Pulmonary artery endothelial cell (primary cell): Measurements from ENCODE around the gene FAM222B. TPM values are rescaled to one million over a fixed set of nuclear protein-coding genes. Genes with fewer than 3 reads are reported as not detected.
"Not testable (repeated sequence)": the region's sequence is repeated elsewhere in the genome, so short reads cannot be mapped to it uniquely, and the experiment has no call there.

Source experiments
- DNase-seq: peaks from one replicate; pipeline ENCODE4 v3.0.0-alpha.2; 2011; ENCODE audit warnings: low read depth, low spot score
- total RNA-seq: library from RNA; depleted of rRNA; stranded (reverse); fragments of >200 nt; gene quantifications from 2 replicates; pipeline ENCODE4 v1.2.3, GENCODE V29; 2014

The FAM222B gene
- total RNA-seq, 1 donor from 2014 or later: 3.4 TPM

DNA sequence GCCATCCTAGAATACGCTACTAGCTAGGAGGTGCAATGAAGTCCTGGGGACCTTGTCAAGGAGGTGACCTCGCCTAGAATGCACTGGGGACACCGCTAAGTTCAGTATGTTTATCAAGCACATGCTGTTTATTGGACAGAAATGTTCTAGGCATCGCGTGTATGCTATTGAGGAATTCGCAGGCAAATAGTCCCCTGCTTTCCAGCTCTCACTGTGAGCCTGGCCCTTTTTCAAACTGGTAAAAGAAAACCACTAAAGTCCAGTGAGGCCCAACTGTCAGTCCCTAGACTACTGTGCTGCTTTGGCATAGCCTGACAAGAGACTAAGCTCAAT is 1.2 kb upstream of the FAM222B start:
- no peak for DNase-seq

DNA sequence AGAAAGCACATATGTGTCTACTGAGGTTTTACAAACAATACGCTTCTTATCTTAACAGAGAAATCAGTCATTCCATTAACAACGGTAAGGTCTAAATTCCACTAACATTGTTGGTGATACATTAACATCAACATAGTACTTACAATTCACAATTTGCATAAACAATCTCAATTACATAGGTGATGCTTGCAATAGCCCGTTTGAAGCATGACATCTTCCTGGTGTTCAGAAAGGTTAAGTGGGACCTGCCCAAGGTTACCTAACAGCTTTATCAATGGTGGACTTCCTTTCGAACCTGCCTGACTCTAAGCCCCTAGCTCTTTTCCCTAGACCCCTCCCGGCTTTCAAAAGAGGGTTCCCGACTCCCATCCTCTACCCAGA is 699 bp downstream of the FAM222B start:
- no peak for DNase-seq

DNA sequence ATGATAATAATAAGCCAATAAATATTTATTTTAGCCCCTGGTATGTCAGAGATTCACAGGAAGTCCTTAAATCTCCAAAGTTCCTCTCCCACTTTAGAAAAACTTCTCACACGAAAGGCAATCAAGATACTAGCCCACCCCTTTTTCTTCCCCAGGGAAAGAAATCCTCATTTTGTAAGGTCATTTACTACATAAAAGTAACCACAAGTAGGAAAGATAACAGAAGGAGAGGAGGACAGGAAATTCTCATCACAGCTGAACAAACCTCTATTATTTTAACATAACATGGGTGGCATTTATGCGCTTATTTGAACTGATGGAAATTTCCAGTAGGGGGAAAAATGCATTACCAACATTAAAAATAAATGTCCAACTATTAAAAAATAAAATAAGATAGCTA is 3.4 kb downstream of the FAM222B start:
- DNase-seq: no peak

DNA sequence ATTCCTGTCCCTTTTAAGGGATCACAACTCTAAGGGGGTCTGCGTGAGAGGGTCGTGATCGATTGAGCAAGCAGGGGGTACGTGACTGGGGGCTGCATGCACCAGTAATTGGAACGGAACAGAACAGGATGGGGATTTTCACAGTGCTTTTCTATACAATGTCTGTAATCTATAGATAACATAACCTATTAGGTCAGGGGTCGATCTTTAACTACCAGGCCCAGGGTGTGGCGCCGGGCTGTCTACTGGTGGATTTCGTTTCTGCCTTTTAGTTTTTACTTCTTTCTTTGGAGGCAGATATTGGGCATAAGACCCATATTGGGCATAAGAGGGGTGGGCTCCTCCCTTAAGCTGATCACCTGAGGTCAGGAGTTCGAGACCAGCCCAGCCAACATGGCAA is 6.0 kb downstream of the FAM222B start:
- not testable (repeated sequence) for DNase-seq

- no peak for DNase-seq
Observed at GRCh38 chr17:28834420-28834819, 8.2 kb downstream of the FAM222B start.

GRCh38 chr17:28828294-28829040 is 14.1 kb downstream of the FAM222B start:
- no peak for DNase-seq

DNA sequence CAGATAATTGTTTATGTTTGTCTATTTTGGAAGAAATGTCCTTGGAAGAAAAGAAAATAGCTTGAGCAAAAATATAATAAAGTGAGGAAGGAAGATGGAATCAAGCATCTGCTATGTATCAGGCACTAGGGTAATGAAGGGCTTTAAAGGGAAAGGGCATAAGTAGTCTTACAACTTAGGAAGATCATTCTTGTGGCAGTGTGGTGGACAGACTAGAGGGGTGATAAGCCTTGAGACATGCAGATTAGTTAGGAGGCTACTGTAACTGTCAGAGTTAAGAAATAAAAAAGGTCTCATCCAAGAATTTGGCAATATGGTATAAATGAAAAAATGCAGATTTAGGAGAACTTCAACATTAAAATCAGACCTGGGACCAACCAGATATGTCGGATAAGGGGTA is 14.9 kb downstream of the FAM222B start:
- DNase-seq: no peak

GRCh38 chr17:28819582-28819981 is 23.0 kb downstream of the FAM222B start:
- no peak for DNase-seq

GRCh38 chr17:28818819-28819221 is 23.8 kb downstream of the FAM222B start:
- DNase-seq: no peak

- no peak for DNase-seq
Observed at GRCh38 chr17:28816540-28816939, 26.1 kb downstream of the FAM222B start.

DNA sequence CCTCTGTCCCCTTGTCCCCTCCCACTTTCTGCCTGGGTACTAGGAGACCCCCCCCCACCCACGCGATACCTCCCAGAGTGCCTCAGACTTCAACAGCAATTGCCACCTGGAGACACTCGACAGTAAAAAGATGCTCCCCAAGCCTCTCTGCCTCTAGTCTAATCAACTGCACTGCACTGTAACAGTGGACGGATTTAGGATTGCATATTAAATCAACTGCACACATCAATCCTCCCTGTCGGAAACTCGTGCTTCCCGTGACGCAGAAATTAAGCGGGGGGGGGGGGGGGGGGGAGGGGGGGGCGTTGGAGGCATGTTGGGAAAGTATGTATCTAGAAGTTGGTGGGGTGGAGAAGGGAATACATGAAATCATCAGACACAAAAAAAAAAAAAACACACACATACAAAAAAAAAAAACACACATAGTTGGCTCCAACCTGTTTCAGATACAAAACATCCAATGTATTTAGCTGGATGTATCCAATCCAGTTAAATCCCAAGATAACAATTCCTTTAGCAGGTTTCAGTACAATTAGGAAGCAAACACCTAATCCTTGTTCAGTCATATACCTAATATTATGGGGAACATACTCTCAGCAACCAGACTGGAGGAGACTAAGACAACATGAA is 29.7 kb downstream of the FAM222B start:
- DNase-seq: peak; percentile 46

DNA sequence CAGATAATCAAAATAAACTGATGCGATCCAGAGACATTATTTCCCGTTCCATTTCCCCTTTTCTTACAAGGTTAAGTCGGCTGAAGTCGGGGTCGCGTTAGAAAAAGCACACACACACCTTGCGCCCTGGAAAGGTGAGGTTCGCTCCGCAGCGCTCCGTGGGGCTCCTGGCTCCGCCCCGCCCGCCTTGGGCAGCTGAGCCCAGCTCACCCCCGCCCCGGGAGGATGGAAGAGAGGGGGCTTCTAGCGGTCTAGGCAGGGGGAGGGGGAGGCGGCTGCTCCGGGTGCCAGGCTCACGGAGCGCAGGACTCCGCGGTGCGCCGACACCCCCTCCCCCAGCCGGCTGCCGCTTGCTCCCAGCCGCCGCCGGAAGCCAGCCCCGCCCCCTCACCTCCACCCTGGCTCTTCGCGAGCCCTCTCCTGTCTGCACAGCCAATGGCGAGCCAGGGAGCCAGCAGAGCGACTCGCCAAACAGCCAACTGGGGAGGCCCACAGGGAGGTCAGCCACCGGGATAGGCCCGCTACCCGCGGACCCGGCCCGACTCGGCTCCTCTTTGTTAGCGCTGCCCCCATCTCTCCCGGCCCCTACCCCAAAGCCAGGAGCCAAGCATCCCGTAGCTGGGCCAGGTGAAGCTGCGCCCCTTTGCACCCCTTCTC is 30.4 kb downstream of the FAM222B start:
- DNase-seq: peak; percentile 88

- no peak for DNase-seq
Observed at GRCh38 chr17:28811651-28812090, 30.9 kb downstream of the FAM222B start.

DNA sequence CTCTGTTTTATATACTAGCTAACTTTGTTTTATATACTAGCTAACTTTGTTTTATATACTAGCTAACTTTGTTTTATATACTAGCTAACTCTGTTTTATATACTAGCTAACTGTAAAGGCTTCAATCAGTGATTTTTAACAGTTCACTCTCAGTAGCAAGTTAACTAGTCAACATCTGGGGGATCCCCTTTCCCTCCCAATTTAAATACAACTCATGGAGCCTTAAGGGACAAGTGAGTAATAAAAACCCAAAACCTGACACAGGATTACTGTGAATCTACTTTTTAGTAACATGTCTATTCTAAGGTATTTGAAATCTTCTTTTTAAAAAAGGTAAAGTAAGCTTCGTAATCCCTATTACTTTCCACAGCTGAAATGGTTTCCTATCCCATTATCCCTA is 32.2 kb downstream of the FAM222B start:
- DNase-seq: no peak

- DNase-seq: peak; percentile 78
Observed at GRCh38 chr17:28807925-28808634, 34.5 kb downstream of the FAM222B start.

- no peak for DNase-seq
Observed at GRCh38 chr17:28796062-28796461, 46.5 kb downstream of the FAM222B start.

DNA sequence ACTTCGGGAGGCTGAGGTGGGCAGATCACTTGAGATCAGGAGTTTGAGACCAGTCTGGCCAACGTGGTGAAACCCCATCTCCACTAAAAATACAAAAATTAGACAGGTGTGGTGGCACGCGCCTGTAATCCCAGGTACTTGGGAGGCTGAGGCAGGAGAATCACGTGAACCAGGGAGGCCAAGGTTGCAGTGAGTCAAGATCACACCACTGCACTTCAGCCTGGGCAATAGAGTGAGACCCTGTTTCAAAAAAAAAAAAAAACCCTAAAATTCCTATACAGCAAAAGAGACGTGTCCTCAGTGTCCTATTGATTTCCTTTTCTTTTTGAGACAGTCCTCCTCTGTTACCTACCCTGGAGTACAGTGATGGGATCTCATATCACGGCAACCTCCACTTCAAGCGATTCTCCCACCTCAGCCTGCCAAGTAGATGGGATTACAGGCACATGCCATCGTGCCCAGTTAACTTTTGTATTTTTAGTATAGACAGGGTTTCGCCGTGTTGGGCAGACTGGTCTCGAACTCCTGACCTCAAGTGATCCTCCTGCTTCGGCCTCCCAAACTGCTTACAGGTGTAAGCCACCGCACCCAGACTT is 47.6 kb downstream of the FAM222B start:
- DNase-seq: not testable (repeated sequence)

DNA sequence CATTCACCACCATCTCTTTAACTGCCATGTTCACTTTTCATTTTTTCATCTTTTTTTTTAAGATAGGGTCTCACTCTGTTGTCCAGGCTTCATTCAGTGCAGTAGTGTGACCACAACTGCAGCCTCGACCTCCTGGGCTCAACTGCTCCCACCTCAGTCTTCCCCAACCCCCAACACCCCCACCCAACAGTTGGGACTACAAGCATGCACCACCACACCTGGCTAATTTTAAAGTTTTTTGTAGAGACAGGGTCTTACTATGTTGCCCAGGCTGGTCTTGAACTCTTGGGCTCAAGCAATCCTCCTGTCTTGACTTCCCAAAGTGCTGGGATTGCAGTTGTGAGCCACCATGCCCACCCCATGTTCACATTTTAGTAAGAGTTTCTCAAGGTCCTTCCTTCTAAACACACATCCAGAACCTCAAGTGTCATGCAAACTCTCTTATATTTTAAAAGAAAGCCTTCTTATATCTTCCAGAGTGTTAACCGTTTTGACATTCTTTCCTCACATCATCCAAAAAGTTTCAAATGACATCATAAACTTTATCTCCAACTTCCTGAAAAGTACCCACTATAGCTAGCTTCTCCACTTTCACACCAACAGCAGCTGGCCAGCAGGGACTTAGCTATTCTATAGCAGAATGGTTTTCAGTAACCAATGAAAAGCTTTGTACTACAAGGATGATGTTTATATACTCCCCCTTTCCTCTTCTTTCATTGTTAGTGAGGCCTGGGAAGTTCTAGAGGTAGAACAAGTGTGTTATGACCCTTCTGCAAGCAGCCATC is 49.5 kb downstream of the FAM222B start:
- DNase-seq: no peak

DNA sequence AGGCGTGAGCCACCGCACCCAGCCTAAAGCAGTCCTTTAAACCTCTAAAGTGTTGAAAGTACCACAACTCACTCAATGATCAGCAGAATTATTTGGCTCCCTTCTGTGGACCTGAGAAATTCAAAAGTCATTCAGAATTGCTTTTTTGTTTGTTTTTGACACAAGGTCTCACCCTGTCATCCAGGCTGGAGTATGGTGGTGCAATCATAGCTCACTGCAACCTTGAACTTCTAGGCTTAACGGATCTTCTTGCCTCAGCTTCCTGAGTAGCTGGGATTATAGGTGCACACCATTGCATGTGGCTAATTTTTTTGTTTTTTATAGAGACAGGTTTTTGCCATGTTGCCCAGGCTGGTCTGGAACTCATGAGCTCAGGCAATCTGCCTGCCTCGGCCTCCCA is 54.5 kb downstream of the FAM222B start:
- no peak for DNase-seq

DNA sequence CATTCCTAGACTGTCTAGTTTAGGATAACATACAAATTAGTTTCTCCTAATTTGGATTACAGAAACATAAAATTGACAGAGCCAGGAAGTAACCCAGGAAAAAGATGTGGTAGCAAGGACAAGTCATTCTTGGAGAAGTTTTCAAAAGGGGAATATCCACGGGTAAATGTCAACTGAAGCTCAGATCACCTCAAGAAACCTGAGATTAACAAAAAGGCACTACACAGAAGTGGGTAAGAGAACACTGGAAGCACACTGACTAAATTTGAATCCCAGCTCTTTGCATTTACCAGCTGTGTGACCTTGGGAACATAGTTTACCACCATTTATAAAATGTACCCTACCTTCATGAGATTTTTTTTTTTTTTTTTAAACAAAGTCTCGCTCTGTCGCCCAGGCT is 59.4 kb downstream of the FAM222B start:
- DNase-seq: no peak

DNA sequence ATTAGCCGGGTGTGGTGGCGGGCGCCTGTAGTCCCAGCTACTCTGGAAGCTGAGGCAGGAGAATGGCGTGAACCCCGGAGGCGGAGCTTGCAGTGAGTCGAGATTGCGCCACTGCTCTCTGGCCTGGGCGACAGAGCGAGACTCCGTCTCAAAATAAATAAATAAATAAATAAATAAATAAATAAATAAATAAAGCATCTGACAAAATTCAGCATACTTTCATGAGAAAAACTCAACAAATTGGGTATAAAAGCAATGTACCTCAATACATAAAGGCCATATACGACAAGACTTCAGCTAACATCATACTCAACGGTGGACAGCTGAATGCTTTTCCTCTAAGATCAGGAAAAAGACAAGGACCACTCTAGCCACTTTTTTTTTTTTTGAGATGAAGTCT is 63.0 kb downstream of the FAM222B start:
- not testable (repeated sequence) for DNase-seq
